GM23248 (cell line): ENCODE results near the gene NHS. TPM values are rescaled to one million over a fixed set of nuclear protein-coding genes. Genes with fewer than 3 reads are reported as not detected.

Source experiments
- DNase-seq: peaks from one replicate; pipeline ENCODE4 v3.0.0-alpha.2; 2015
- H2AFZ ChIP-seq: fragments of 200-600 bp; sonication (generic); 2 replicates; pipeline ENCODE4 v1.6.1; 2016; ENCODE audit warnings: antibody characterized with exemption
- H3F3A ChIP-seq: fragments of 200-600 bp; sonication (generic); 2 replicates; pipeline ENCODE4 v1.6.1; 2016; ENCODE audit warnings: mild to moderate bottlenecking, antibody characterized with exemption, mixed run types; ENCODE audit not compliant: insufficient read depth
- H3K27ac ChIP-seq: fragments of 200-600 bp; sonication (generic); 2 replicates; pipeline ENCODE4 v1.5.1; 2016; ENCODE audit warnings: mild to moderate bottlenecking
- H3K27me3 ChIP-seq: fragments of 200-600 bp; sonication (generic); replicated peaks from 2 replicates; pipeline ENCODE4 v1.6.1; 2016; ENCODE audit warnings: mild to moderate bottlenecking; ENCODE audit not compliant: insufficient read depth
- H3K36me3 ChIP-seq: fragments of 200-600 bp; sonication (generic); 2 replicates; pipeline ENCODE4 v1.6.1; 2016; ENCODE audit warnings: low read depth, mild to moderate bottlenecking
- H3K4me1 ChIP-seq: fragments of 200-600 bp; sonication (generic); 2 replicates; pipeline ENCODE4 v1.6.1; 2016; ENCODE audit warnings: mild to moderate bottlenecking; ENCODE audit not compliant: insufficient read depth
- H3K4me2 ChIP-seq: fragments of 200-600 bp; sonication (generic); one replicate; pipeline ENCODE4 v1.6.1; 2016; ENCODE audit warnings: mild to moderate bottlenecking; ENCODE audit not compliant: unreplicated experiment
- H3K4me3 ChIP-seq: fragments of 200-600 bp; sonication (generic); 2 replicates; pipeline ENCODE4 v1.5.1; 2016; ENCODE audit warnings: mild to moderate bottlenecking
- H3K79me2 ChIP-seq: fragments of 200-600 bp; sonication (generic); 2 replicates; pipeline ENCODE4 v1.6.1; 2016; ENCODE audit warnings: mild to moderate bottlenecking; ENCODE audit not compliant: insufficient read depth
- H3K9ac ChIP-seq: fragments of 200-600 bp; sonication (generic); 2 replicates; pipeline ENCODE4 v1.6.1; 2016; ENCODE audit warnings: mild to moderate bottlenecking
- H3K9me2 ChIP-seq: fragments of 200-600 bp; sonication (generic); 2 replicates; pipeline ENCODE4 v1.6.1; 2016; ENCODE audit warnings: mixed run types, mild to moderate bottlenecking, moderate library complexity; ENCODE audit not compliant: insufficient read depth
- H3K9me3 ChIP-seq: fragments of 200-600 bp; sonication (generic); one replicate; pipeline ENCODE4 v1.6.1; 2017; ENCODE audit warnings: low read depth
- H4K20me1 ChIP-seq: fragments of 200-600 bp; sonication (generic); 2 replicates; pipeline ENCODE4 v1.6.0; 2016; ENCODE audit not compliant: insufficient read depth
- EZH2 ChIP-seq: fragments of 200-600 bp; sonication (generic); IDR thresholded peaks from 2 replicates; pipeline ENCODE4 v1.6.1; 2018; ENCODE audit warnings: antibody characterized with exemption, mild to moderate bottlenecking; ENCODE audit not compliant: insufficient read depth, poor library complexity, severe bottlenecking
- EZH2phosphoT487 ChIP-seq: fragments of 200-600 bp; sonication (generic); IDR thresholded peaks from 2 replicates; pipeline ENCODE4 v1.6.1; 2018; ENCODE audit warnings: antibody characterized with exemption, moderate library complexity, mild to moderate bottlenecking, low read depth; ENCODE audit not compliant: insufficient read depth
- WGBS, 2 experiments: methylation state at CpG; one replicate each; pipeline ENCODE4 v1.1.6; 2015 to 2017; ENCODE audit warnings: low lambda C conversion rate in 2 of 2, low coverage in 1 of 2; ENCODE audit errors: missing lambda C conversion rate in 2 of 2; 5-methylcytosine and 5-hydroxymethylcytosine counted together
- in situ Hi-C: fragments of 300-500 bp; cut with MboI; formaldehyde crosslinking; loops from 2 replicates; pipeline ENCODE4 v1.15.0; 2020
- microRNA-seq: library from miRNA; unstranded; fragments of <30 nt; microRNA quantifications from one replicate; pipeline ENCODE4, GENCODE V29; 2016; ENCODE audit warnings: borderline number of aligned reads
- polyA plus RNA-seq: library from polyadenylated mRNA; unstranded; fragments of >200 nt; fragmentation: Nextera tagmentation; extraction: Ambion mirVana; gene quantifications from 2 replicates; pipeline ENCODE4 v1.2.1, GENCODE V29; 2016
- small RNA-seq: library from RNA; depleted of rRNA; stranded (forward); fragments of <200 nt; gene quantifications from one replicate; pipeline ENCODE3, GENCODE V24; 2014; ENCODE audit warnings: low read depth, low replicate concordance
- total RNA-seq: library from RNA; depleted of rRNA; stranded (reverse); fragments of >200 nt; shearing (Covaris generic); gene quantifications from 2 replicates; pipeline ENCODE4 v1.2.3, GENCODE V29; 2014

NHS gene
- total and polyA plus RNA-seq, 2 experiments from 2014 or later, result 1.0 to 5.6 TPM

DNA sequence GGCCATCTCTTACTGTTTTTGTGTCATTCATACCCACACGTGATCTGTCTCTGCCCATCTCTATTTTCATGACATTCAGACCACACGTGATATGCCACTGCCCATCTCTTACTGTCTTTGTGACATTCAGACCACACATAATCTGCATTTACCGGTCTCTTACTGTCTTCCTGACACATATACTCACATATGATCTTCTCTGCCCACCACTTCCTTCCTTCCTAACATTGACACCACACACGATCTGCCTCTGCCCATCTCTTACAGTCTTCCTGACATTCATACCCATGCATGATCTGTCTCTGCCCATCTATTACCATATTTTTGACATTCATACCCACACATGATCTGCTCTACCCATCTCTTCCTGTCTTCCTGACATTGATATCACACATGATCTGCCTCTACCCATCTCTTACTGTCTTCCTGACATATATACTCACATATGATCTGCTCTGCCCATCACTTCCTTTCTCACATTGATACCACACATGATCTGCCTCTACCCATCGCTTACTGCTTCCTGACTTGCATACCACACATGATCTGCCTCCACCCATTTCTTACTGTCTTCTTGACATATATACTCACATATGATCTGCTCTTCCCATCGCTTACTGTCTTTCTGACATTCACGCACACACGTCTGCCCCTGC, 398.3 kb downstream of the NHS start:
- no peaks in the 10 kb centered on the region for H3K36me3 ChIP-seq
- H3K79me2 ChIP-seq, result no peaks in the 10 kb centered on the region
- no peak overlapping the region for H3K9ac ChIP-seq
- TF ChIP-seq EZH2, result no peak
- TF ChIP-seq EZH2phosphoT487, result no peak
- in situ Hi-C loops, result no loop called here
- H2AFZ ChIP-seq, result no peak overlapping the region
- H3K27me3 ChIP-seq, result no peaks in the 10 kb centered on the region
- no peaks in the 10 kb centered on the region for H3K9me2 ChIP-seq
- 84 to 86% methylated on average over 7 to 8 of the region's 8 CpGs for WGBS, 2 experiments
- no peak overlapping the region for H3K4me3 ChIP-seq
- H3K4me2 ChIP-seq, result no peak overlapping the region
- no peaks in the 10 kb centered on the region for H3K4me1 ChIP-seq
- H3F3A ChIP-seq, result no peaks in the 10 kb centered on the region
- no peaks in the 10 kb centered on the region for H3K9me3 ChIP-seq
- no peak for DNase-seq
- H3K27ac ChIP-seq, result no peak overlapping the region
- no peaks in the 10 kb centered on the region for H4K20me1 ChIP-seq

DNA sequence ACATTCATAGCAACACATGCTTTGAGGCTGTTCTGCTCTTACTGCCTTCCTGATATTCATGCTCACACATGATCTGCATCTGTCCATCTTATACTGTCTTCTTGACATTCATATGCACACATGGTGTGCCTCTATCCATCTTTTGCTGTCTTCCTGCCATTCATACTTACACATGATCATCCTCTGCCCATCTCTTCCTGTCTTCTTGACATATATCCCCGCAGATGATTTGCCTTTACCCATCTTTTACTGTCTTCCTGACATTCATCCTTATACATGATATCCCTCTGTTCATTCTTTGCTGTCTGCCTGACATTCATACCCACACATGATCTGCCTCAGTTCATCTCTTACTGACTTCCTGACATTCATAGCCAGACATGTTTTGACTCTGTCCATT, 399.1 kb downstream of the NHS start:
- WGBS, 2 experiments, result 78 to 87% methylated on average over 1 of the region's 1 CpG
- TF ChIP-seq EZH2 (no peak), EZH2phosphoT487 (no peak)
- H4K20me1 ChIP-seq, result no peaks in the 10 kb centered on the region

DNA sequence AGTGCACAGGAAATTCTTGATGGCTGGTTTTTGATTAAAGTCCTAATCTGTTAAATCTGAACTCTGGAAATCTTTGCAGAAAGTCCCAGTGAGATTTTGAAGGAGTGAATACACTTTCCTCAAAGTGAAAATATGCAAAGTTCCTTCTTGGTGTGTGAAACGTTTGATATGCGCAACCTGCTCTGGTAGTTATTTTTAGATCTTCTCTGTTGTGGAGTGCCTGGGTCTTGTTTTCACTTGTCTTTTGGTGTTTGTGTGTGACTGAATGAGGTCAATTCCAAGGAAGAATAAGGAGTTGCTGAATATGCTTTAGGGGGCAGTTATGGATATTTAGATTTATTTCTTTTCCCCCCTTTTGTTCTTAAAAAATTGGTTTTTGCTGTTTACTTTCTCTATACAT, 404.0 kb downstream of the NHS start:
- no peaks in the 10 kb centered on the region for H3K36me3 ChIP-seq
- in situ Hi-C loops, result no loop called here

More for the DNA sequence above, 399.1 kb downstream of the NHS start:
- Histone ChIP-seq H3K9me2 (no peaks in the 10 kb centered on the region), H3F3A (no peaks in the 10 kb centered on the region), H3K9me3 (no peaks in the 10 kb centered on the region), H3K27me3 (no peaks in the 10 kb centered on the region), H3K4me3 (no peak overlapping the region), H3K27ac (no peak overlapping the region), H3K4me2 (no peak overlapping the region), H3K4me1 (no peaks in the 10 kb centered on the region), H3K9ac (no peak overlapping the region), H2AFZ (no peak overlapping the region), H3K79me2 (no peaks in the 10 kb centered on the region), H3K36me3 (no peaks in the 10 kb centered on the region)
- in situ Hi-C loops, result no loop called here
- no peak for DNase-seq

DNA sequence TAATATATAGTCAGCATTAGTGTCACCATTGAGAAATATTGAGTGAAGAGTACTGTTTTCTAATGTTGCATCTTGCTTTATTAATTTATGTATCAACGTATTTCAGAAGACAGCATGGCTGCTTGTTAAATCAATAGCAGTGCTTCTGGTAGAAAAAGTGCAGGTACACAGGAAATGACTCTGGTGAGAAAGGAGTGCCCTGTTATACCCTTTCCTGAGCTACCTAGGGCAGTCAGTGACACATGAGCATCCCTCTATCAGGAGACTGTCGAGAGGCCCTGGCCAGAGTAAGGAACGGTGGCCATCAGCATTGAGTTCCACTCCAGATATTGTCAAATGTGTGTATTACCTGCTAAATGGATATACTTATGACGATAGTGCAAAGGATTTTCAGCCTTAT, 404.4 kb downstream of the NHS start:
- no peak overlapping the region for H2AFZ ChIP-seq
- no peaks in the 10 kb centered on the region for H3K4me1 ChIP-seq
- H3K27me3 ChIP-seq, result no peaks in the 10 kb centered on the region
- in situ Hi-C loops, result no loop called here
- no peaks in the 10 kb centered on the region for H4K20me1 ChIP-seq
- H3K9me3 ChIP-seq, result no peaks in the 10 kb centered on the region
- no peaks in the 10 kb centered on the region for H3F3A ChIP-seq
- no peak overlapping the region for H3K27ac ChIP-seq
- TF ChIP-seq EZH2, result no peak
- no peak for TF ChIP-seq EZH2phosphoT487
- H3K9ac ChIP-seq, result no peak overlapping the region
- H3K79me2 ChIP-seq, result no peaks in the 10 kb centered on the region
- WGBS, 2 experiments, result 45 to 54% methylated on average over 4 of the region's 4 CpGs
- no peak for DNase-seq
- no peak overlapping the region for H3K4me2 ChIP-seq
- H3K9me2 ChIP-seq, result no peaks in the 10 kb centered on the region
- no peak overlapping the region for H3K4me3 ChIP-seq
- H3K36me3 ChIP-seq, result no peaks in the 10 kb centered on the region

More for the DNA sequence above, 404.0 kb downstream of the NHS start:
- DNase-seq, result no peak
- Histone ChIP-seq H2AFZ (no peak overlapping the region), H3K27ac (no peak overlapping the region), H3K4me2 (no peak overlapping the region), H4K20me1 (no peaks in the 10 kb centered on the region), H3K9ac (no peak overlapping the region), H3K9me3 (no peaks in the 10 kb centered on the region), H3K27me3 (no peaks in the 10 kb centered on the region), H3K4me3 (no peak overlapping the region), H3K4me1 (no peaks in the 10 kb centered on the region), H3F3A (no peaks in the 10 kb centered on the region), H3K79me2 (no peaks in the 10 kb centered on the region), H3K9me2 (no peaks in the 10 kb centered on the region)
- TF ChIP-seq EZH2phosphoT487 (no peak), EZH2 (no peak)
- 84 to 92% methylated on average over 2 of the region's 2 CpGs for WGBS, 2 experiments

Small RNA genes lying within 50 kb of the gene (microRNA-seq; reads per million reads assigned to microRNA genes)
- gene MIR4768, result not detected

Small RNA genes lying within 50 kb of the gene (small RNA-seq; reads per million reads assigned to genes)
- gene MIR4768 (not detected), gene RF01210 (not detected)
